ENCODE results near the gene SRL. TPM values are rescaled to one million over a fixed set of nuclear protein-coding genes. Genes with fewer than 3 reads are reported as not detected.
A peak's percentile ranks its signal among the peaks of the same experiment; 100 is the strongest.

The SRL gene
- total RNA-seq, 1 experiment from 2014 or later, result not detected

DNA sequence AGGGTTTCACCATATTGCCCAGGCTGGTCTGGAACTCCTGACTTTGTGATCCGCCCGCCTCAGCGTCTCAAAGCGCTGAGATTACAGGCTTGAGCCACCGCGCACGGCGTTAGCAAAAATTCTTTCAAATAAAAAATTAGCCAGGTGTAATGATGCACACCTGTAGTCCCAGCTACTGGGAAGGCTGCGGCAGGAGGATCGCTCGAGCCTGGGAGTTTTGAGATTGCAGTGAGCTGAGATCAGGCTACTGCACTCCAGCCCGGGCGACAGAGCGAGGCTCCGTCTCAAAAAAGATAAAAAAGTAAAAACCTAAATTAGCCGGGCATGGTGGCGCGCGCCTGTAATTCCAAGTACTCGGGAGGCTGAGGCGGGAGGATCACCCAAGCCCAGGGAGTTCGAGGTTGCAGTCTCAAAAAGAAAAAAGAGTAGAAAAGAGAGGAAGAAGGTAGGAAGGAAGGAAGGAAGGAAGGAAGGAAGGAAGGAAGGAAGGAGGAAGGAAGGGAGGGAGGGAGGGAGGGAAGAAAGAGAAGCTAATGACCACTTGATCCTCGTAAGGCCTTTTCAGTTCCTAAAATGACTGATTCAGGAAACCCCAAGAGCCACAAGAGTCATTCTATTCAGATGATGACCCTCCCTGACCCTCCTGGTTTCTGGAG is 59.2 kb downstream of the SRL start:
- Histone ChIP-seq H3K36me3 (ENCODE audit: control insufficient read depth, insufficient read depth, low read length) (no peaks in the 10 kb centered on the region), H3K27me3 (ENCODE audit: control insufficient read depth, insufficient read depth, low read length) (no peaks in the 10 kb centered on the region), H3K9me3 (ENCODE audit: control insufficient read depth, insufficient read depth, low read depth, low read length) (no peaks in the 10 kb centered on the region), H3K27ac (ENCODE audit: low read length) (peak overlapping the region; percentile 95), H3K4me1 (ENCODE audit: control insufficient read depth, insufficient read depth, low read length) (peaks cover 5% of the 10 kb centered on the region; the same call in 1 of the 2 replicates), H3K4me3 (ENCODE audit: low read depth in 2 of 2, low read length in 2 of 2) (peak overlapping the region; percentile 63 to 66)
- ATAC-seq (no peak), DNase-seq (ENCODE audit: low read depth, low spot score) (no peak)
- POLR2A ChIA-PET, result no interaction called here
- no TSS peak for BruUV-seq (replicated peaks)
- intact Hi-C loops (cut with micrococcal nuclease; ENCODE audit: unreplicated experiment), result no loop called here
- CTCF ChIA-PET, result interaction anchor here (1.2 kb wide), 1 partner anchor 71 kb away, joined by 5 read pairs; no protein-coding TSS in a partner anchor
- in situ Hi-C loops (cut with HindIII; ENCODE audit: low pct_unique_long_range_greater_than_20kb, low sequenced_read_pairs), result no loop called here
- TF ChIP-seq SIN3A (IDR thresholded peaks at IDR 0.05; ENCODE audit: borderline replicate concordance, insufficient read depth, low read depth, low read length), result no peak
- no peak for TF ChIP-seq TCF7L2 (IDR thresholded peaks at IDR 0.05; ENCODE audit: low read depth, low read length)

DNA sequence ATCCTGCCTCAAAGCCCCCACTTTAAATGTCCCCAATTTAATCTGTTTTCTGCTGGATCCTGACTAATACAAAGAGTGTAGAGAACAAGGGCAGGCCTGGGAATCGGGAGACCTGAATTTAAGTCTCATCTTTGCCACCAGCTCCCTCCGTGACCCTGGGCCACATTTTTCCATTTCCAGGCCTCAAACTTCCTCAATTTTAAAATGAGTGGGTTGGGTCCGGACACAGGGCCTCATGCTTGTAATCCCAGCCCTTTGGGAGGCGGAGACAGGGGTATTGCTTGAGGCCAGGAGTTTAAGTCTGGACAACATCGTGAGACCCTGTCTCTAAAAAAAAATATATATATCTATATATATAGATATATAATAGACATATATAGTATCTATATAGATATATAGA is 61.4 kb downstream of the SRL start:
- H3K27me3 ChIP-seq (ENCODE audit: control insufficient read depth, insufficient read depth, low read length), result no peaks in the 10 kb centered on the region
- ChIA-PET CTCF (interaction anchor here (0.6 kb wide), 1 partner anchor 1082 kb away, joined by 4 read pairs; no protein-coding TSS in a partner anchor), POLR2A (no interaction called here)
- H3K4me1 ChIP-seq (ENCODE audit: control insufficient read depth, insufficient read depth, low read length), result peaks cover 5% of the 10 kb centered on the region
- DNase-seq (ENCODE audit: low read depth, low spot score), result no peak
- H3K9me3 ChIP-seq (ENCODE audit: control insufficient read depth, insufficient read depth, low read depth, low read length), result no peaks in the 10 kb centered on the region
- no peak overlapping the region for H3K27ac ChIP-seq (ENCODE audit: low read length)
- no peak for ATAC-seq
- TF ChIP-seq TCF7L2 (IDR thresholded peaks at IDR 0.05; ENCODE audit: low read depth, low read length) (no peak), SIN3A (IDR thresholded peaks at IDR 0.05; ENCODE audit: borderline replicate concordance, insufficient read depth, low read depth, low read length) (no peak), POLR2AphosphoS5 (IDR thresholded peaks at IDR 0.05; ENCODE audit: low read depth, low read length) (no peak)
- TF ChIP-seq, protein P1, sequence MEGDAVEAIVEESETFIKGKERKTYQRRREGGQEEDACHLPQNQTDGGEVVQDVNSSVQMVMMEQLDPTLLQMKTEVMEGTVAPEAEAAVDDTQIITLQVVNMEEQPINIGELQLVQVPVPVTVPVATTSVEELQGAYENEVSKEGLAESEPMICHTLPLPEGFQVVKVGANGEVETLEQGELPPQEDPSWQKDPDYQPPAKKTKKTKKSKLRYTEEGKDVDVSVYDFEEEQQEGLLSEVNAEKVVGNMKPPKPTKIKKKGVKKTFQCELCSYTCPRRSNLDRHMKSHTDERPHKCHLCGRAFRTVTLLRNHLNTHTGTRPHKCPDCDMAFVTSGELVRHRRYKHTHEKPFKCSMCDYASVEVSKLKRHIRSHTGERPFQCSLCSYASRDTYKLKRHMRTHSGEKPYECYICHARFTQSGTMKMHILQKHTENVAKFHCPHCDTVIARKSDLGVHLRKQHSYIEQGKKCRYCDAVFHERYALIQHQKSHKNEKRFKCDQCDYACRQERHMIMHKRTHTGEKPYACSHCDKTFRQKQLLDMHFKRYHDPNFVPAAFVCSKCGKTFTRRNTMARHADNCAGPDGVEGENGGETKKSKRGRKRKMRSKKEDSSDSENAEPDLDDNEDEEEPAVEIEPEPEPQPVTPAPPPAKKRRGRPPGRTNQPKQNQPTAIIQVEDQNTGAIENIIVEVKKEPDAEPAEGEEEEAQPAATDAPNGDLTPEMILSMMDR (IDR thresholded peaks at IDR 0.05), result no peak
- TF ChIP-seq, protein P2, sequence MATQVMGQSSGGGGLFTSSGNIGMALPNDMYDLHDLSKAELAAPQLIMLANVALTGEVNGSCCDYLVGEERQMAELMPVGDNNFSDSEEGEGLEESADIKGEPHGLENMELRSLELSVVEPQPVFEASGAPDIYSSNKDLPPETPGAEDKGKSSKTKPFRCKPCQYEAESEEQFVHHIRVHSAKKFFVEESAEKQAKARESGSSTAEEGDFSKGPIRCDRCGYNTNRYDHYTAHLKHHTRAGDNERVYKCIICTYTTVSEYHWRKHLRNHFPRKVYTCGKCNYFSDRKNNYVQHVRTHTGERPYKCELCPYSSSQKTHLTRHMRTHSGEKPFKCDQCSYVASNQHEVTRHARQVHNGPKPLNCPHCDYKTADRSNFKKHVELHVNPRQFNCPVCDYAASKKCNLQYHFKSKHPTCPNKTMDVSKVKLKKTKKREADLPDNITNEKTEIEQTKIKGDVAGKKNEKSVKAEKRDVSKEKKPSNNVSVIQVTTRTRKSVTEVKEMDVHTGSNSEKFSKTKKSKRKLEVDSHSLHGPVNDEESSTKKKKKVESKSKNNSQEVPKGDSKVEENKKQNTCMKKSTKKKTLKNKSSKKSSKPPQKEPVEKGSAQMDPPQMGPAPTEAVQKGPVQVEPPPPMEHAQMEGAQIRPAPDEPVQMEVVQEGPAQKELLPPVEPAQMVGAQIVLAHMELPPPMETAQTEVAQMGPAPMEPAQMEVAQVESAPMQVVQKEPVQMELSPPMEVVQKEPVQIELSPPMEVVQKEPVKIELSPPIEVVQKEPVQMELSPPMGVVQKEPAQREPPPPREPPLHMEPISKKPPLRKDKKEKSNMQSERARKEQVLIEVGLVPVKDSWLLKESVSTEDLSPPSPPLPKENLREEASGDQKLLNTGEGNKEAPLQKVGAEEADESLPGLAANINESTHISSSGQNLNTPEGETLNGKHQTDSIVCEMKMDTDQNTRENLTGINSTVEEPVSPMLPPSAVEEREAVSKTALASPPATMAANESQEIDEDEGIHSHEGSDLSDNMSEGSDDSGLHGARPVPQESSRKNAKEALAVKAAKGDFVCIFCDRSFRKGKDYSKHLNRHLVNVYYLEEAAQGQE (IDR thresholded peaks at IDR 0.05; ENCODE audit: insufficient read depth in 1 of 2, low read depth in 2 of 2, low read length in 1 of 2), result no peak
- H3K4me3 ChIP-seq (ENCODE audit: low read depth in 2 of 2, low read length in 2 of 2), result no peak overlapping the region
- no TSS peak for BruUV-seq (replicated peaks)
- H3K36me3 ChIP-seq (ENCODE audit: control insufficient read depth, insufficient read depth, low read length), result no peaks in the 10 kb centered on the region
- intact Hi-C loops (cut with micrococcal nuclease; ENCODE audit: unreplicated experiment) (no loop called here), in situ Hi-C loops (cut with HindIII; ENCODE audit: low pct_unique_long_range_greater_than_20kb, low sequenced_read_pairs) (no loop called here)

DNA sequence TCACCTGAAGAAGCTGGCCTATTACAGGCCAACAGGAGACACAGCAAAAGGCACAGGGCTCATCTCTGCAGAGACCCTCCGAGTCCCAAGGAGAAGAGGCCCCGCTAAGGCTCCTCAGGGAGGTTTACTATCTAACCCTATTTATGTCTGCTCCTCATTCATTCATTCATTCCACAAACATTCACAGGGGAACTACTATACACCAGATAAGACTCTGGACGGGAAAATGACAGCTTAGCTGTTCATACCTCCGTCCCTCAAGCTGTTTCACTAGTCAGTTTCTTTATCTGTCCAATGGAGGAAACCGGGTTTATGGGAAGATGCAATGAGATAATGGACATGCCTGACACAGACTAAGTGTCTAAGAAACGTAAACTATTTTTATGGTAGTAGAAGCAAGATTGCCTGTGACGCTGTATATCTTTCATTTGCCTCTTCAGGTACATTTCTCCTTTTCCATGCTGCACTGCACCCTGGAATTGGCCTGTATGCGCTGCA is 62.1 kb downstream of the SRL start:
- intact Hi-C loops (cut with micrococcal nuclease; ENCODE audit: unreplicated experiment), result no loop called here
- DNase-seq (ENCODE audit: low read depth, low spot score), result no peak
- Histone ChIP-seq H3K27me3 (ENCODE audit: control insufficient read depth, insufficient read depth, low read length) (no peaks in the 10 kb centered on the region), H3K27ac (ENCODE audit: low read length) (no peak overlapping the region), H3K36me3 (ENCODE audit: control insufficient read depth, insufficient read depth, low read length) (no peaks in the 10 kb centered on the region), H3K4me3 (ENCODE audit: low read depth in 2 of 2, low read length in 2 of 2) (no peak overlapping the region), H3K9me3 (ENCODE audit: control insufficient read depth, insufficient read depth, low read depth, low read length) (no peaks in the 10 kb centered on the region), H3K4me1 (ENCODE audit: control insufficient read depth, insufficient read depth, low read length) (peaks cover 5% of the 10 kb centered on the region)
- in situ Hi-C loops (cut with HindIII; ENCODE audit: low pct_unique_long_range_greater_than_20kb, low sequenced_read_pairs), result no loop called here
- no TSS peak for BruUV-seq (replicated peaks)
- ATAC-seq, result no peak
- POLR2A ChIA-PET, result no interaction called here
- TF ChIP-seq, protein P2 (IDR thresholded peaks at IDR 0.05; ENCODE audit: insufficient read depth in 1 of 2, low read depth in 2 of 2, low read length in 1 of 2), result no peak
- TF ChIP-seq TCF7L2 (IDR thresholded peaks at IDR 0.05; ENCODE audit: low read depth, low read length) (no peak), SIN3A (IDR thresholded peaks at IDR 0.05; ENCODE audit: borderline replicate concordance, insufficient read depth, low read depth, low read length) (no peak), POLR2AphosphoS5 (IDR thresholded peaks at IDR 0.05; ENCODE audit: low read depth, low read length) (no peak)
- TF ChIP-seq, protein P1 (IDR thresholded peaks at IDR 0.05), result no peak
- CTCF ChIA-PET, result no interaction called here
